MM.1S (cell line): ENCODE data around the gene PTPRN2.

Experiments
- CTCF ChIP-seq: fragments of 300-600 bp; sonication (generic); IDR thresholded peaks from 2 replicates; pipeline ENCODE4 v1.5.1; 2016; ENCODE audit warnings: antibody characterized with exemption, low read length, mixed read lengths
- EZH2 ChIP-seq: fragments of 300-600 bp; sonication (generic); optimal IDR thresholded peaks from 2 replicates; pipeline ENCODE3; 2017; ENCODE audit warnings: low read depth, mild to moderate bottlenecking, antibody characterized with exemption, low read length, mixed read lengths

- TF ChIP-seq CTCF (no peak), EZH2 (no peak)
Observed at GRCh38 chr7:158358926-158359645, 228.5 kb downstream of the PTPRN2 start.
